Esophagus muscularis mucosa (tissue), 4 donors: ENCODE data around the gene CHSY3.

Source experiments
- EP300 ChIP-seq: sonication (generic); formaldehyde crosslinking; IDR thresholded peaks from one replicate; pipeline ENCODE4 v1.6.1; 2017; ENCODE audit warnings: antibody characterized with exemption
- POLR2A ChIP-seq: fragments of 450-650 bp; IDR thresholded peaks from one replicate; pipeline ENCODE4 v1.6.1; 2017; ENCODE audit warnings: antibody characterized with exemption, moderate library complexity, mild to moderate bottlenecking, low read depth
- POLR2AphosphoS5 ChIP-seq, 2 donors: sonication (generic); formaldehyde crosslinking; IDR thresholded peaks; one replicate each; pipeline ENCODE4 v1.6.1; 2017; ENCODE audit warnings: antibody characterized with exemption in 2 of 2
- TF ChIP-seq, protein P1 (sequence below), 3 experiments: fragments of 200-600 bp in 2 of 3; fragments of 450-650 bp in 1 of 3; sonication (generic) in 2 of 3; IDR thresholded peaks; one replicate each; pipeline ENCODE4 v1.5.1; 2017 to 2019; ENCODE audit warnings: antibody characterized with exemption in 3 of 3, mild to moderate bottlenecking in 2 of 3, moderate library complexity in 1 of 3

DNA sequence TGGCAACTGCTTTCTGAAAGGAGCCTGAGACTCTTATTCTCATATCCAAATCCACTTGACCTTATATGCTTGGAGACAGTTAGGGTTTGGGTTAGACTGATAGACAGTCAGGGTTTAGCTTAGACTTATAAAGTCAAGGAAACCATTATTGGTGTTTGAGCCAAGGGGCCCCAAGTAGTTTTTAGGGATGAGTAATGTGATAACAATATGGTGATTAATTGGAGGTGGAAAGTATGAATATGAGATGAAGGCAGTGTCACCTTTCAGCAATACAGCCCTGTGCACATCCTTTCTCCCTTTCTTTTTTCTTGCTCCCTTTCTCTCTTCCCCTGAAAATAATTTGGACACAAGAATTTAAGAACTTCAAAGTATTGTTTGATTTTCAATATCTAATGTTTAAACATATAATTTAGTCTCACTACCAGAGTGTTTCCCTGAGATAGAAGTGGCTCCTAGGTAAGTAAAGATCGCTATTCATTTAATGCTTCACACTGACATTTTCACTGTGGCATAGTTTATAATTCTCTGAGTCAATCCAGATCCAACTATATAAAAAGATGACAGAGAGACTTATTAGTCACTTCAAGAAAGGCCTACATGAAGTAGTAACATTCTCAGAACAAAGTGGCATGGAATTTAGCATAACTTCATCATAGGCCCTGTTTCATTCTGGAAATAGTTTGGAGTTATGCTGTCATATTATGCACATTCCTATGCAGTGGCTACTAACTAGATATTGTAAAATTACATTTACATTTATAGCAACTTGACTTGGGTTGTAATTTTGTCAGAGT, 200.8 kb downstream of the CHSY3 start:
- TF ChIP-seq POLR2AphosphoS5 (IDR thresholded peaks at IDR 0.05), result no peak
- TF ChIP-seq, protein P1, sequence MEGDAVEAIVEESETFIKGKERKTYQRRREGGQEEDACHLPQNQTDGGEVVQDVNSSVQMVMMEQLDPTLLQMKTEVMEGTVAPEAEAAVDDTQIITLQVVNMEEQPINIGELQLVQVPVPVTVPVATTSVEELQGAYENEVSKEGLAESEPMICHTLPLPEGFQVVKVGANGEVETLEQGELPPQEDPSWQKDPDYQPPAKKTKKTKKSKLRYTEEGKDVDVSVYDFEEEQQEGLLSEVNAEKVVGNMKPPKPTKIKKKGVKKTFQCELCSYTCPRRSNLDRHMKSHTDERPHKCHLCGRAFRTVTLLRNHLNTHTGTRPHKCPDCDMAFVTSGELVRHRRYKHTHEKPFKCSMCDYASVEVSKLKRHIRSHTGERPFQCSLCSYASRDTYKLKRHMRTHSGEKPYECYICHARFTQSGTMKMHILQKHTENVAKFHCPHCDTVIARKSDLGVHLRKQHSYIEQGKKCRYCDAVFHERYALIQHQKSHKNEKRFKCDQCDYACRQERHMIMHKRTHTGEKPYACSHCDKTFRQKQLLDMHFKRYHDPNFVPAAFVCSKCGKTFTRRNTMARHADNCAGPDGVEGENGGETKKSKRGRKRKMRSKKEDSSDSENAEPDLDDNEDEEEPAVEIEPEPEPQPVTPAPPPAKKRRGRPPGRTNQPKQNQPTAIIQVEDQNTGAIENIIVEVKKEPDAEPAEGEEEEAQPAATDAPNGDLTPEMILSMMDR (IDR thresholded peaks at IDR 0.05), result no peak
- no peak for TF ChIP-seq POLR2A
- TF ChIP-seq EP300, result no peak
